ENCODE measurements around the gene C19orf38.
A peak's percentile ranks its signal among the peaks of the same experiment; 100 is the strongest.

The C19orf38 gene

GRCh38 chr19:10815969-10816644, 32.1 kb upstream of the C19orf38 start:
- DNase-seq (ENCODE audit: extremely low read depth, low read depth): no peak
- peak overlapping the region; percentile 96 for H3K4me3 ChIP-seq (replicated peaks; ENCODE audit: low read depth, low read length)
- TF ChIP-seq CTCF (IDR thresholded peaks at IDR 0.05; ENCODE audit: low read depth, low read length, missing control alignments): no peak

GRCh38 chr19:10816691-10817090, 31.5 kb upstream of the C19orf38 start:
- no peak for TF ChIP-seq CTCF (IDR thresholded peaks at IDR 0.05; ENCODE audit: low read depth, low read length, missing control alignments)
- no peak for DNase-seq (ENCODE audit: extremely low read depth, low read depth)
- peak overlapping the region; percentile 96 for H3K4me3 ChIP-seq (replicated peaks; ENCODE audit: low read depth, low read length)

GRCh38 chr19:10817291-10818038, 30.8 kb upstream of the C19orf38 start:
- H3K4me3 ChIP-seq (replicated peaks; ENCODE audit: low read depth, low read length): peak overlapping the region; percentile 96
- no peak for TF ChIP-seq CTCF (IDR thresholded peaks at IDR 0.05; ENCODE audit: low read depth, low read length, missing control alignments)
- peak; percentile 96 for DNase-seq (ENCODE audit: extremely low read depth, low read depth)

GRCh38 chr19:10818301-10819123, 29.7 kb upstream of the C19orf38 start:
- 0 out of 2 replicates have a peak overlapping the region, but pooled peaks have one; percentile 3 for H3K4me3 ChIP-seq (replicated peaks; ENCODE audit: low read depth, low read length)
- no peak for DNase-seq (ENCODE audit: extremely low read depth, low read depth)
- no peak for TF ChIP-seq CTCF (IDR thresholded peaks at IDR 0.05; ENCODE audit: low read depth, low read length, missing control alignments)

GRCh38 chr19:10819124-10820060, 28.8 kb upstream of the C19orf38 start:
- DNase-seq (ENCODE audit: extremely low read depth, low read depth): no peak
- no peak for TF ChIP-seq CTCF (IDR thresholded peaks at IDR 0.05; ENCODE audit: low read depth, low read length, missing control alignments)
- H3K4me3 ChIP-seq (replicated peaks; ENCODE audit: low read depth, low read length): no peak overlapping the region

- no peak overlapping the region for H3K4me3 ChIP-seq (replicated peaks; ENCODE audit: low read depth, low read length)
- no peak for DNase-seq (ENCODE audit: extremely low read depth, low read depth)
- peak; percentile 29 for TF ChIP-seq CTCF (IDR thresholded peaks at IDR 0.05; ENCODE audit: low read depth, low read length, missing control alignments)
Observed at GRCh38 chr19:10820173-10820572, 28.0 kb upstream of the C19orf38 start.
